ENCODE results near the gene CFAP46.

DNA sequence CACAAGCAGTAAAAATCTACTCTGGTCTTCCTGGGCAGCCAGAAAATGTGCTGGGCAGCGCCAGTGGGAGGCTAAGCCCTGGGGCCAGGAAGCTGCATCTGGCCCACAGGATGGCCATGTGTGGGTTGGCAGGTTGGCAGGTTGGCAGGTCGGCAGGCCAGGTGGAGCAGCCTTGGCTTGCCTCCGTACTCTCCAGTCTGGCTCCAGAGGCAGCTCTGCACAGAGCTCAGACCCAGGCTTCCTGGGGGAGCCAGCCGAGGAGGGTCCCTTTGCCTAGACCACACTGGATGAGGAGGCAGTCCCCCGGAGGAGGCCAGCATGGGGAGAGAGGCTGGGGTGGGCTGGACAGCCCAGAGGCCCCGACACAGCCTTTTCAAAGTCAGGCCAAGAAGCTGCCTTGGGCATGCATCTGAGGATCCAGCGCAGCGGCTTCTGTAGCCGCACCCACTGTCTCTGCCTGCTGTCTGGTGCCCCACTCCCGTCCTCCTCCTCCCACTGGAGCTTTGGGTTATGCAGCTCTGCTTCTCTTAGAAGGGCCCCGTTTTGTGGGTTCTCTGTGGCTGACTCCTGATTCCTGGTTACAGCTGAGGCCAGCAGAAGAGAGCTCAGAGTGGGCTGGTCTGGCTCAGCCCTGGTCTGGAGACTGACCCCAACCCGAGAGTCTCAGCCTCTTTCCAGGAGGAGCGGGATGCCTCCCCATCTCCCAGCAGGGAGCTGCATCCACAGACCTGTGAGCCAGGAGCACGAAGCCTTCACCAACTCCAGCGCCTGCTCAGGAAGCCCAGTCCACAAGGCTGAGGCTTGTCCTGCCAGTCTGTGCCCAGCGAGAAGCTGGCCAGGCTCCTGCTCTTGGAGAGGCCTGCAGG lies 44.6 kb downstream of the CFAP46 start:
- TF ChIP-seq, protein P1, sequence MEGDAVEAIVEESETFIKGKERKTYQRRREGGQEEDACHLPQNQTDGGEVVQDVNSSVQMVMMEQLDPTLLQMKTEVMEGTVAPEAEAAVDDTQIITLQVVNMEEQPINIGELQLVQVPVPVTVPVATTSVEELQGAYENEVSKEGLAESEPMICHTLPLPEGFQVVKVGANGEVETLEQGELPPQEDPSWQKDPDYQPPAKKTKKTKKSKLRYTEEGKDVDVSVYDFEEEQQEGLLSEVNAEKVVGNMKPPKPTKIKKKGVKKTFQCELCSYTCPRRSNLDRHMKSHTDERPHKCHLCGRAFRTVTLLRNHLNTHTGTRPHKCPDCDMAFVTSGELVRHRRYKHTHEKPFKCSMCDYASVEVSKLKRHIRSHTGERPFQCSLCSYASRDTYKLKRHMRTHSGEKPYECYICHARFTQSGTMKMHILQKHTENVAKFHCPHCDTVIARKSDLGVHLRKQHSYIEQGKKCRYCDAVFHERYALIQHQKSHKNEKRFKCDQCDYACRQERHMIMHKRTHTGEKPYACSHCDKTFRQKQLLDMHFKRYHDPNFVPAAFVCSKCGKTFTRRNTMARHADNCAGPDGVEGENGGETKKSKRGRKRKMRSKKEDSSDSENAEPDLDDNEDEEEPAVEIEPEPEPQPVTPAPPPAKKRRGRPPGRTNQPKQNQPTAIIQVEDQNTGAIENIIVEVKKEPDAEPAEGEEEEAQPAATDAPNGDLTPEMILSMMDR (IDR thresholded peaks at IDR 0.05; ENCODE audit: low read depth, low read length, missing input control): no peak
- TF ChIP-seq, protein P2, sequence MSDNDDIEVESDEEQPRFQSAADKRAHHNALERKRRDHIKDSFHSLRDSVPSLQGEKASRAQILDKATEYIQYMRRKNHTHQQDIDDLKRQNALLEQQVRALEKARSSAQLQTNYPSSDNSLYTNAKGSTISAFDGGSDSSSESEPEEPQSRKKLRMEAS (IDR thresholded peaks at IDR 0.05): no peak
- no peak for TF ChIP-seq HNF4A (conservative IDR thresholded peaks at IDR 0.05)
- TF ChIP-seq, protein P3, sequence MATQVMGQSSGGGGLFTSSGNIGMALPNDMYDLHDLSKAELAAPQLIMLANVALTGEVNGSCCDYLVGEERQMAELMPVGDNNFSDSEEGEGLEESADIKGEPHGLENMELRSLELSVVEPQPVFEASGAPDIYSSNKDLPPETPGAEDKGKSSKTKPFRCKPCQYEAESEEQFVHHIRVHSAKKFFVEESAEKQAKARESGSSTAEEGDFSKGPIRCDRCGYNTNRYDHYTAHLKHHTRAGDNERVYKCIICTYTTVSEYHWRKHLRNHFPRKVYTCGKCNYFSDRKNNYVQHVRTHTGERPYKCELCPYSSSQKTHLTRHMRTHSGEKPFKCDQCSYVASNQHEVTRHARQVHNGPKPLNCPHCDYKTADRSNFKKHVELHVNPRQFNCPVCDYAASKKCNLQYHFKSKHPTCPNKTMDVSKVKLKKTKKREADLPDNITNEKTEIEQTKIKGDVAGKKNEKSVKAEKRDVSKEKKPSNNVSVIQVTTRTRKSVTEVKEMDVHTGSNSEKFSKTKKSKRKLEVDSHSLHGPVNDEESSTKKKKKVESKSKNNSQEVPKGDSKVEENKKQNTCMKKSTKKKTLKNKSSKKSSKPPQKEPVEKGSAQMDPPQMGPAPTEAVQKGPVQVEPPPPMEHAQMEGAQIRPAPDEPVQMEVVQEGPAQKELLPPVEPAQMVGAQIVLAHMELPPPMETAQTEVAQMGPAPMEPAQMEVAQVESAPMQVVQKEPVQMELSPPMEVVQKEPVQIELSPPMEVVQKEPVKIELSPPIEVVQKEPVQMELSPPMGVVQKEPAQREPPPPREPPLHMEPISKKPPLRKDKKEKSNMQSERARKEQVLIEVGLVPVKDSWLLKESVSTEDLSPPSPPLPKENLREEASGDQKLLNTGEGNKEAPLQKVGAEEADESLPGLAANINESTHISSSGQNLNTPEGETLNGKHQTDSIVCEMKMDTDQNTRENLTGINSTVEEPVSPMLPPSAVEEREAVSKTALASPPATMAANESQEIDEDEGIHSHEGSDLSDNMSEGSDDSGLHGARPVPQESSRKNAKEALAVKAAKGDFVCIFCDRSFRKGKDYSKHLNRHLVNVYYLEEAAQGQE (IDR thresholded peaks at IDR 0.05): no peak
- TF ChIP-seq TAF1 (conservative IDR thresholded peaks at IDR 0.05): no peak
- no peak for TF ChIP-seq EGR1 (IDR thresholded peaks at IDR 0.05; ENCODE audit: low read depth in 2 of 2)
- TF ChIP-seq GABPA (IDR thresholded peaks at IDR 0.05 in 1 of 2, conservative IDR thresholded peaks at IDR 0.05 in 1 of 2): no peak
- no peak for TF ChIP-seq RAD21 (IDR thresholded peaks at IDR 0.05)
- TF ChIP-seq YY1 (IDR thresholded peaks at IDR 0.05): no peak

Measured in liver (tissue), 3 donors.